SK-N-SH treated with all-trans-retinoic acid at 6 μM for 48 hours (cell line): Measurements from ENCODE around the gene HSP90AA1.

Source experiments
- TCF4 ChIP-seq: fragments of 250-450 bp; sonication (Bioruptor Pico); IDR thresholded peaks from 2 replicates; pipeline ENCODE4 v1.8.0; 2021; ENCODE audit warnings: mild to moderate bottlenecking, moderate library complexity, borderline replicate concordance
- TOX ChIP-seq: fragments of 250-450 bp; sonication (Bioruptor Pico); IDR thresholded peaks from 2 replicates; pipeline ENCODE4 v1.8.0; 2021; ENCODE audit warnings: mild to moderate bottlenecking, moderate library complexity, borderline replicate concordance
- TF ChIP-seq, protein P1 (sequence below): fragments of 250-450 bp; sonication (Bioruptor Pico); IDR thresholded peaks from 2 replicates; pipeline ENCODE4 v1.8.0; 2020; ENCODE audit warnings: mild to moderate bottlenecking, moderate library complexity, borderline replicate concordance

DNA sequence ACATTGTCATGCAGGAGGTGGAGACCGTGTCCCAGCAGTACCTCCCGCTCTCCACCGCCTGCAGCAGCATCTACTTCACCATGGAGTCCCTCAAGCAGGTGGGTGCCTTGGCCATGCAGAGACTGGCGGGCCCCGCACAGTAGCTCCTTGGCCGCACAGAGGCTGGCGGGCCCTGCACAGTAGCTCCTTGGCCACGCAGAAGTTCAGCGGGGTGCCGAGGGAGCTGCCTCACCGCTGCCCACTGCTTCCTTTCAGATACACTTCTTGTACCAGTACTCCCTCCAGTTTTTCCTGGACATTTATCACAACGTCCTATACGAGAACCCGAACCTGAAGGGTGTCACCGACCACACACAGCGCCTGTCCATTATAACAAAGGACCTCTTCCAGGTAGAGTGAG, 47.7 kb downstream of the HSP90AA1 start:
- TF ChIP-seq TCF4 (no peak), TOX (no peak)
- TF ChIP-seq, protein P1, sequence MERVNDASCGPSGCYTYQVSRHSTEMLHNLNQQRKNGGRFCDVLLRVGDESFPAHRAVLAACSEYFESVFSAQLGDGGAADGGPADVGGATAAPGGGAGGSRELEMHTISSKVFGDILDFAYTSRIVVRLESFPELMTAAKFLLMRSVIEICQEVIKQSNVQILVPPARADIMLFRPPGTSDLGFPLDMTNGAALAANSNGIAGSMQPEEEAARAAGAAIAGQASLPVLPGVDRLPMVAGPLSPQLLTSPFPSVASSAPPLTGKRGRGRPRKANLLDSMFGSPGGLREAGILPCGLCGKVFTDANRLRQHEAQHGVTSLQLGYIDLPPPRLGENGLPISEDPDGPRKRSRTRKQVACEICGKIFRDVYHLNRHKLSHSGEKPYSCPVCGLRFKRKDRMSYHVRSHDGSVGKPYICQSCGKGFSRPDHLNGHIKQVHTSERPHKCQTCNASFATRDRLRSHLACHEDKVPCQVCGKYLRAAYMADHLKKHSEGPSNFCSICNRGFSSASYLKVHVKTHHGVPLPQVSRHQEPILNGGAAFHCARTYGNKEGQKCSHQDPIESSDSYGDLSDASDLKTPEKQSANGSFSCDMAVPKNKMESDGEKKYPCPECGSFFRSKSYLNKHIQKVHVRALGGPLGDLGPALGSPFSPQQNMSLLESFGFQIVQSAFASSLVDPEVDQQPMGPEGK (CRISPR knock-in tag), result no peak
